ENCODE results near the gene KCNE3. TPM values are rescaled to one million over a fixed set of nuclear protein-coding genes. Genes with fewer than 3 reads are reported as not detected.

KCNE3 gene
- total and polyA plus RNA-seq, 2 of the 13 experiments (the other 11 are each of a cell fraction or from before 2014, with no cell fraction given): 0.33 to 2.2 TPM

GRCh38 chr11:74460481-74461154, 6.7 kb downstream of the KCNE3 start:
- ChIA-PET CTCF (ENCODE audit: low intra/inter-chr PET ratio, low total read pairs) (no interaction called here), POLR2A (interaction anchor here (4.8 kb wide), 1 partner anchor 33 kb away, joined by 22 read pairs; the partner anchor contains the start of gene LIPT2)
- in situ Hi-C loops (cut with HindIII; ENCODE audit: extremely low pct_ligation_motif_present, low pct_unique_long_range_greater_than_20kb): loop anchor here (10.0 kb wide), 1 partner anchor 94 kb away; no protein-coding TSS in a partner anchor
- DNase-seq (ENCODE audit: low spot score) (no peak), ATAC-seq (no peak), FAIRE-seq (no peak)
- intact Hi-C loops (cut with micrococcal nuclease; ENCODE audit: unreplicated experiment): no loop called here
- Histone ChIP-seq H3K27me3 (ENCODE audit: control insufficient read depth in 1 of 2, insufficient read depth in 2 of 2, low read length in 2 of 2) (no peaks in the 10 kb centered on the region), H4K20me1 (ENCODE audit: insufficient read depth, low read length) (no peaks in the 10 kb centered on the region), H3K27ac (ENCODE audit: extremely low read length, insufficient read depth, low read length) (no peak overlapping the region), H3K9ac (ENCODE audit: insufficient read depth, low read depth, low read length) (no peak overlapping the region), H3K4me3 (replicated peaks in 1 of 3; ENCODE audit: insufficient read depth in 1 of 3, low read depth in 2 of 3, low read length in 3 of 3) (no peak overlapping the region), H3K4me2 (ENCODE audit: low read depth, low read length) (0 out of 2 replicates have a peak overlapping the region, but pooled peaks have one; percentile 8), H3K79me2 (ENCODE audit: insufficient read depth, low read length) (no peaks in the 10 kb centered on the region), H2AFZ (ENCODE audit: low read length) (no peak overlapping the region), H3K36me3 (replicated peaks in 1 of 2; ENCODE audit: control insufficient read depth in 1 of 2, insufficient read depth in 2 of 2, low read length in 2 of 2) (no peaks in the 10 kb centered on the region), H3K4me1 (ENCODE audit: insufficient read depth, low read length) (peaks cover 47% of the 10 kb centered on the region), H3K9me3 (ENCODE audit: low read length) (no peaks in the 10 kb centered on the region)
- no TSS peak for BruUV-seq (replicated peaks)
- 94% methylated on average over 2 of the region's 2 CpGs for WGBS (ENCODE audit: low lambda C conversion rate)
- TF ChIP-seq ZFP36 (IDR thresholded peaks at IDR 0.05; ENCODE audit: borderline replicate concordance, low read depth, low read length, partially characterized antibody) (no peak), EHMT2 (IDR thresholded peaks at IDR 0.05; ENCODE audit: borderline replicate concordance, low read depth, low read length) (no peak), ZNF839 (CRISPR knock-in tag; IDR thresholded peaks at IDR 0.05; ENCODE audit: borderline replicate concordance) (no peak), NFE2L2 (IDR thresholded peaks at IDR 0.05; ENCODE audit: low read length) (0 out of 2 replicates have a peak, but pooled peaks have one; percentile 34), ZNF878 (CRISPR knock-in tag; IDR thresholded peaks at IDR 0.05) (no peak), TCF12 (IDR thresholded peaks at IDR 0.05) (no peak), TCF12 (CRISPR knock-in tag; IDR thresholded peaks at IDR 0.05) (no peak), ZNF605 (CRISPR knock-in tag; IDR thresholded peaks at IDR 0.05) (no peak), EED (CRISPR knock-in tag; IDR thresholded peaks at IDR 0.05) (no peak), TAF15 (IDR thresholded peaks at IDR 0.05; ENCODE audit: low read depth, low read length, poor library complexity, severe bottlenecking) (no peak), AGO2 (optimal IDR thresholded peaks at IDR 0.05; ENCODE audit: low read depth, low read length) (no peak), ZNF253 (CRISPR knock-in tag; IDR thresholded peaks at IDR 0.05; ENCODE audit: borderline replicate concordance) (no peak), ZNF484 (CRISPR knock-in tag; IDR thresholded peaks at IDR 0.05; ENCODE audit: borderline replicate concordance, low read depth) (no peak), ZBTB37 (CRISPR knock-in tag; IDR thresholded peaks at IDR 0.05) (no peak), ZNF12 (CRISPR knock-in tag; IDR thresholded peaks at IDR 0.05) (no peak), NR0B2 (CRISPR knock-in tag; IDR thresholded peaks at IDR 0.05) (no peak), MTF2 (CRISPR knock-in tag; IDR thresholded peaks at IDR 0.05; ENCODE audit: borderline replicate concordance) (no peak), STAT6 (CRISPR knock-in tag; IDR thresholded peaks at IDR 0.05; ENCODE audit: borderline replicate concordance) (no peak), BRD4 (CRISPR knock-in tag; IDR thresholded peaks at IDR 0.05) (no peak), MAFK (conservative IDR thresholded peaks at IDR 0.05 in 1 of 2, IDR thresholded peaks at IDR 0.05 in 1 of 2; ENCODE audit: low read length in 2 of 2) (peak; percentile 50 to 59; a peak in 3 of 4 replicates)

Measured in HepG2 (cell line).